ENCODE measurements around the gene UBAP2.

GRCh38 chr9:33992632-33993031 is 56.1 kb downstream of the UBAP2 start:
- no peak for TF ChIP-seq CTCF (IDR thresholded peaks at IDR 0.05)
- no peak for TF ChIP-seq EZH2 (IDR thresholded peaks at IDR 0.05; ENCODE audit: borderline replicate concordance, insufficient read depth, low read depth, low read length, poor library complexity, severe bottlenecking)
